A549 (cell line): Measurements from ENCODE around the gene PTPRN2.

Experiments used
- CHD2 ChIP-seq: fragments of 150-350 bp; IDR thresholded peaks from 2 replicates; pipeline ENCODE4 v1.6.1; 2014; ENCODE audit warnings: low read length; ENCODE audit not compliant: partially characterized antibody
- EP300 ChIP-seq, 2 experiments: fragments of >200 bp; sonication (Bioruptor Twin); formaldehyde crosslinking; IDR thresholded peaks; 2 replicates in 1 of 2; 3 replicates in 1 of 2; pipeline ENCODE4 v1.6.1; 2016 to 2017
- MAX ChIP-seq: IDR thresholded peaks from 2 replicates; pipeline ENCODE4 v1.6.1; 2012
- POLR2A ChIP-seq: IDR thresholded peaks from 2 replicates; pipeline ENCODE4 v1.6.1; 2012; ENCODE audit warnings: mild to moderate bottlenecking, low read length
- TF ChIP-seq, protein P1 (sequence below): fragments of >200 bp; sonication (Bioruptor Twin); formaldehyde crosslinking; IDR thresholded peaks from 3 replicates; pipeline ENCODE4 v1.5.1; 2016

- TF ChIP-seq CHD2 (no peak), MAX (no peak), EP300 (IDR thresholded peaks at IDR 0.05) (no peak), POLR2A (no peak)
- TF ChIP-seq, protein P1, sequence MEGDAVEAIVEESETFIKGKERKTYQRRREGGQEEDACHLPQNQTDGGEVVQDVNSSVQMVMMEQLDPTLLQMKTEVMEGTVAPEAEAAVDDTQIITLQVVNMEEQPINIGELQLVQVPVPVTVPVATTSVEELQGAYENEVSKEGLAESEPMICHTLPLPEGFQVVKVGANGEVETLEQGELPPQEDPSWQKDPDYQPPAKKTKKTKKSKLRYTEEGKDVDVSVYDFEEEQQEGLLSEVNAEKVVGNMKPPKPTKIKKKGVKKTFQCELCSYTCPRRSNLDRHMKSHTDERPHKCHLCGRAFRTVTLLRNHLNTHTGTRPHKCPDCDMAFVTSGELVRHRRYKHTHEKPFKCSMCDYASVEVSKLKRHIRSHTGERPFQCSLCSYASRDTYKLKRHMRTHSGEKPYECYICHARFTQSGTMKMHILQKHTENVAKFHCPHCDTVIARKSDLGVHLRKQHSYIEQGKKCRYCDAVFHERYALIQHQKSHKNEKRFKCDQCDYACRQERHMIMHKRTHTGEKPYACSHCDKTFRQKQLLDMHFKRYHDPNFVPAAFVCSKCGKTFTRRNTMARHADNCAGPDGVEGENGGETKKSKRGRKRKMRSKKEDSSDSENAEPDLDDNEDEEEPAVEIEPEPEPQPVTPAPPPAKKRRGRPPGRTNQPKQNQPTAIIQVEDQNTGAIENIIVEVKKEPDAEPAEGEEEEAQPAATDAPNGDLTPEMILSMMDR: no peak
Observed at GRCh38 chr7:157526005-157526912, 1061.4 kb downstream of the PTPRN2 start.
